Stimulated activated CD4-positive, alpha-beta T cell treated with anti-CD3 and anti-CD28 coated beads, Interleukin-2, amount 100 ng/mL, for 4 hours (primary cell): ENCODE data around the gene CENPP.

Source experiments
- DNase-seq: peaks from one replicate; pipeline ENCODE4 v3.0.0-alpha.2; 2020; ENCODE audit warnings: low read depth

The CENPP gene

DNA sequence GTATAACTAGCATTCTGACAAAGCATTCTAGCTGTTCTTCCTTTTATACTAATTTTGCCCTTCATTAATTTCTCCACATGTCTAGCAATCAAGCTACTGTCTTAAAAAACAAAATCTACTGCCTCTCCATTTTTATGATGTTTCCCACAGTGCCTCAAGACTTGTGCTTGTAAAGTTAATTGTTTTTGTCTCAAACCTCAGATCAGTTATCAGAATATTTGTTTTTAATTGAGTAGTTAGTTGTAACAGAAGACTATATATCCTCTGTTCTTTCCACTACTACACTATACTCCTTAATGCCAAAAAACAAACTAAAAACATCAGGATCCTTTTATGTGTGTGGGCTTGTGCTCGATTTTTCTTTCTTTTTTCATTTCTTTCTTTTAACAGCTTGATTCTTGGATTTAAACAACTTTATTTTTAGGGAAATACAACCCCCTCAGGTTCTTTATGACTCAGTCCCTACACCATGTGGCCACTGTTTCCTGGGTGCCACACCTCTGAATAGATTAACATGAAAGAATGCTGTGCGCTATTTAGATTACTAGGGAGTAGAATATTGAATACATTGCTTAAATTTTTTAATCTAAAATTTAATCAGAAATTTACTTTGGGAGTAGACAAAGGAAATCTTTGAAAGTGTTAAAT is 155.4 kb downstream of the CENPP start:
- DNase-seq: no peak

DNA sequence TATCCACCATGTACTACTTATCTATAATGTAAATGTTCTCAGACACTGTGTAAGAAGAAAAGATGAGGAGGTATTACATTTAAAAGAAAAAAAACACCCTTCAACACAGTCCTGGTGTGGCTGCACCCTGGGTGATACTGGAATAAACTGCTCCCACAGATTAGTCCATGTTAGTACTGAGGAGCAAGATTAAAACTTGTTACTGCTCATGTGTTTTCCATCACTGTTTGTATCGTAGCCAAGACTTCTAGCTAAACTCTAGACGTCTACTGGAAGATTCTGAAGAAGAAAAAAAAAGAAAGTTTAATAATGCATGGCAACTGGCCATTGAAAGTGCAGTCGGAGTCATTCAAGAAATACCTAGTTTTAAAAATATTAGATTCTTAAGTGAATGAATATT is 156.6 kb downstream of the CENPP start, which contains the start of gene ASPN:
Gene ASPN (minus strand): TSS at position 178 of the 400 bp plus-strand sequence.
- DNase-seq: no peak

DNA sequence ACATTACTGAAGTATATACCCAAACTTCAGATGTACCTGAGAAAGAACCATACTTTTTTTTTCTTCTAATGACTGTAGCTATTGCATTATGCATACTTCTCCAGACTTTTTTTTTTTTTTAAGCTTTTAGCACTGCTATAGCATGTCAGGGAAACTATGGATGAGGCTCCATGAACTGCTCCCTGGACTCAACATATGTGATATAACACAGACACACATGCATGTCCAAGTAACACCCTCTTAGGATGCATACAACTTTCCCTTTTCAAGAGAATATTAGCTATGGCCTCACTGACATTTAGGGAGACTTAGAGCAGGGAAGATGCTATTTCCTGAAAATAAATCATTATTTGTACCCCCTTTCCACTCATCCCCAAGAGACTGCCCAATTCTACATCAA is 157.1 kb downstream of the CENPP start:
- DNase-seq: no peak

DNA sequence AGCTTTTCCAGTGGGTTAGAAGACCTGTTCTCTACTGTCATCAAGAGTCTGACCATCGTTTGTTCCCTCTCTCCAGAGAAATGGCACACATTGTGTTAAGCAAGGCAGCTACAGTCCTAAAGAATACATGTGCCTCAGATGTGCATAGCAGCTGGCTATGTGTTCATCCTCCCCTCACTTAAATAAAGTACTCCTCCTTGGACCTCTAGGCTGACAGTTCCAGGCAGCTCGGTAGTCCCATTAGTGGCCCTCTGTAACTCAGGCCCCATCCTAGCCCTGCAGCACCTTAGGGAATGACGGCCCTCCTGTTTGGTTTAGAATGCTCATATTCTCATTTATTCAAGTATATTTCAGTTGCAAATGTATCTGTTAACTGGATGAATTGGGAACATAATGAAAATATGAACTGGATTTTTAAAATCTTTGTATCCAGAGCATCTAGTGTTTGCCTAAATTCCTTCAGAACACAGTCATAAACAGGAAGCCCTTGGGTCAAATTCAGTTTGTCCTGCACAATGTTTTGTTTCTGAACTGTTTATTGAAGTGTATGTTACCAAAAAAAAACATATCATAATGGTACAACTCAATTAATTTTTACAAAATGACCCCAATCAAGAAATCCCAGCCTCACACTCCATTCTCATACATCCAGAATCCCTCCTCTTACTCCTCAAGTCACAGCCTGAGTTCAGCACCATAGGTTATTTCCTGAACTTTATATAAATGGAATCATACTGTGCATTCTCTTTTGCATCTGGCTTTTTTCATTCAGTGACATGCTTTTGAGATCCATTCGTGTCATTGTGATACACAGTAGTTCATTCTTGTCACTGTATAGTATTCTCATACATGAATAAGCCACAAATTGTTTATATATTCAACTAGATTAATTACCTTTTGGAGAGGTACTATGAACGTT is 158.1 kb downstream of the CENPP start:
- no peak for DNase-seq

DNA sequence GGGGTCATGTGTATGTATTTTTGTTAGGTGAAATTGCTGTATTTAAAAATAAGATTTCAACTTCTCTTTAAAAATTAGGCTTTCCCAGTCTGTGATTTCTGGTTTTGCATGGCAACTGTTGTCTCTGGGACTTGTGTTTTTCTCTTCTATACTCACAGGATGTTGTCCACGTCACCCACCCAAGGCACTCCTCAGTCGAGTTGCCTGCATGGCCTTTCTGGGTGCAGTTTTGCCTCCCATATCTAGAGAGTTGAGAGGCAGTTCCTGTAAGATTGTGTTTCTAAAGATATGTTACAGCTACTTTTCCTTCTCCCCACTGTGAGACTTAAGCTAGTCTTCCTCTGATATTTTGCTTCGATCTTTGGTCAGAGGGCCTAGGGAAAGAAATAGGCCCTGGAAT is 158.8 kb downstream of the CENPP start:
- DNase-seq: no peak

DNA sequence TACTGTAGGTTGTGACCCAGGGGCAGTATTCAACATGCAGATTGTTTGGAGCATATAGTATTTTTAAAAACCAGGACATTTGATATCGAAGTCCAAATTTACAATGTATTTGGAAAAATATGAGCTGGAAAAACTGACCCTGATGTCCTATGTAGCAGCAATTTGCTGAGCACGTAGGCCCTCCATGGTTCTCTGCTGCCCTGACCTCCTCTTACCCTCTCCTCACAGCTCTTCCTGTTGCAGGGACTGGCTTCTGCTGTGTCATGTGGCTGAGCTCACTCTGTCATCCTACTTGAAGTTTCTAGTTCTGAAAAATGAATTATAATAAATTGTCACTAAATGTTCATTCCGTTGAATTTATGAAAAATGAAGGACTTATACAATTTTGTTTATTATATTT is 160.6 kb downstream of the CENPP start:
- no peak for DNase-seq

DNA sequence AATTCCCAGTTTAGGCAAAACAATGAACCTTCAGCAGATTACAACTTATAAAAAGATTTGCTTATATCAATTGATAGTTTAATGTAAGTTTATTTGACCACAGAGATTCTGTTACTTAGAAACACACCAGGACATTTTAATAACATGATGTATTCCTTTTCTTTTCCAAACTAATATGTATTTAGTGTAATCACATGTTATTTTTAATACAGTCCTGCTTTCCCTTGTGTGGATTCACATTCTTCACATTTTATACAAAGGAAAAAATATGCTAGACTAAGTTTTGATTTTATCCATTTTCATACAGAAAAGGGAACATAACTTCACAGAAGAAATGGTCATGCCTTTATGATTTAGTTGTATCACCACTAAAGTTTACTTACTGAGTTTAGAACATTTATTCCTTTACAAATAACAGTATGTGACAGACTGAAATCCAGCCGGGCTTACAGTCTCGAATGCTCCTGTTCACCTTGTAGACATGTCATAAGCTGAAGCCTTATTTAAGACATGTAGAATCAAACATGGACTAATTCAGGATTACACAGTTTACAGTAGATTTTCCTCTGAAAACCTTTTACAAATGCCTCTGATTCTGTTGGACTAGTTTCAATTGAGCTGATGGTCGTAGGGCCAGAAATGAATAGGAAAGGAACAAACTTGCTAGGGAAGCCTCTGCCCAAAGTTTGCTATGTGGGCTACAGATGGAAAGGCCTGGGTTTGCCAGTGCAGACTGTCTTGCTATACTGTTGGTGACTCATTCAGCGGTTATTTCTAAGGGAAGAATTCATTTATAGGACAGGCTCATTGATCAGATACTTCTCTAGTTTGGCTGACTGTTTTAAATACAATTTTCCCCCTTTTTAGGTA is 163.2 kb downstream of the CENPP start:
- DNase-seq: no peak

DNA sequence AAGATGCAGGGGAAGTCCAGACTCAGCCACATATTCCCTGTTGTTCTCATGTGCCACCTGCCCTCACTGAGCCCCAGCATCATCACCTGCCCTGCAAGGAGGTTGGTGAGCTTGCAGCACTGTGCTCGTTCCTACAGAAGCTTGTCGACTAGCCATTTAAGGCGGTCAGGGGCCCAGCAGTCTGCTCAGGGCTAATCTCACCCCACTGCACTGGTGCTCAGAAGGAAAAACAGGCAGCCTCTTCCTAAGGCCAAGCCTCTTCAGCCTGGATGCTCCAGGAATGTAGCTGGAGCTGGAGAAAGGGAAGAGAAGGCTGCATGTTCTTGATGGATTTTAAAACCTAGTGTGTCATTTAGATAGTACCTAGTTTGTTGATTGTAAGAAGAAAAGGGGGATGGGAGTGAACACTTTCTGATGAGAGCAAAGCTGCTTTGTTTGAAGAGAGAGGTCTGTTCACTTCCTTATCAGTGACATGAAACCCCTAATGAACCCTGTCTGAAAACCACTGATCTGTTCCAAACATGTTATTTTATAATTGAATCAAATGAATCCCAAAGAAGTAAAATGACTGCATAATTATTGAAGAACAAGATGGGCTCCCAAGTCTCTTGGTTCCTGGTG is 167.1 kb downstream of the CENPP start:
- no peak for DNase-seq

DNA sequence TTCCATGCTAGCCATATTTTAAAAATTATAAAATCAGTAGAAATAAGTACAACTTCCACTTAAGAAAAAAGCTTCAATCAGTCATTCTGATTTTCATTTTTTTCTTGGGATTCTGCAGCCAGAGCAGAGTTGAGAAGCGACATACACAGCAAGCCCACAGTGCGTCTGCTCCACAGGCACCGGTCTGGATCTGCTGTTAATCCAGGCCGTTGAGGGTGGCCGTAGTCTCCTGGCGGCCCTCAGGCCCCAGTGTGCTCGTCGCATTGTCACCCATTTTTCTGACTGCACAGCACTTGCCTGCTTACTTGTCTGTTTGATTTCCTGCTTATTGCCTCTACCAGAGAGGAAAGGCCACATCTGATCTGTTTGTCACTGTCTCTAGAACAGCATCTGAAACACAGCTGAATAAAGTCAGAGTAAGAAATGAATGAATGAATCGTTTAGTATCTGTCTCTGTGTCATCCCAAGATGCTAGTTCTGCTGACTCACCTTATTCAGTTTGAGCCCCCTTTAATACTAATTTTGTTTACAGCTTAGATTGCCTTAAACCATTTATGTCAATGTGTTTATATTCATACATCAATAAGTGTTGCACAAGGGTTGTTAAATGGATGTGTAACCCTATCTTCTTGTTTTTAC is 168.1 kb downstream of the CENPP start:
- DNase-seq: no peak

DNA sequence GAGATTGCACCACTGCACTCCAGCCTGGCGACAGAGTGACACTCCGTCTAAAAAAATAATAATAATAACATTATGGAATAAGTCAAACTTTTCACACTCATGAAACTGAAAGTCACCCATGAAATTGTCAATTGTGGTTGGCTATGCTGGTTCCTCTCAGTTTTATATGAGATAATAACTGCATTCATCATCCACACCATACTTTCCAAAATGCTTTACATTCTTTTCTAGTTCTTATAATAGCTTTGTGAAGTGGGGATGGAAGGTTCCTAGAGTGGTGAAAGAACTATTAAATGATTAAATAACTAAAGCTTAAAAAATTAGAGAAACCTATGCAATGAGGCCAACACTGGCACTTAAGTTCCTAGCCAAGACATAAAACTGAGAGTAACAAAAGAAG is 169.1 kb downstream of the CENPP start:
- DNase-seq: no peak

DNA sequence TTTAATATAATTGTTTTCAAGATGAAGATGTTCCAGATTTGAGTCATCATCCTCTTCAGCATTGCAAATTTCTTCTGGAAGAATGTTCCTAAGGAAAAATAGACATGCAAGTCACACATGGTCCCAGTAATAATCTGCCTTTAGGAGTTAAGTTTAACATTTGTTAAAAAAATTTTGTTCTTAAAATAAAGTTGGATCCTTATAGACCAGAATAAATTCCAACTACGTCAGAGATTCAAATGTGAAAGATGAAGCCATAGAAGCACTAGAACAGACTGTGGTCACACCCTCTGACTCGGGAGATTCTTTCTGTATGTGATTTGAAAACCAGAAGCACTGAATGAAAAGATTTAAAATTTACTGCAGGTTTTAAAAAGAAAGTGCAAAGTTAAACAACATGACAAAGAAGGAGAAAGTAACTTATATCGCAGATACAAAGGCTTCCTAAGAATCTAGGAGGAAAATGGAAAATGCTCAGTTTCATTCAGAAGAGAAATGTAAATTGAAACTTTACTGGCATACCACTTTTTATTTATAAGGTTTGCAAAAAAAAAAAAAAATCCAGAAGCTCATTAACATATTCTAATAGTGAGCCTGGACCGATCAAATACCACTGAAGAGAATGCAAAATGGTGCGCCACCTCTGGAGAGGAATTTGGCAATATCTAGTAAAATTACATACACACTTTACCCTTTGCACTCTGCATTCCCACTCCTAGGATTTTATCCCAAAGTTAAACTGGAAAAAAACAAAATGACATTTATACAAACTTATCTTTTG is 170.8 kb downstream of the CENPP start:
- no peak for DNase-seq

DNA sequence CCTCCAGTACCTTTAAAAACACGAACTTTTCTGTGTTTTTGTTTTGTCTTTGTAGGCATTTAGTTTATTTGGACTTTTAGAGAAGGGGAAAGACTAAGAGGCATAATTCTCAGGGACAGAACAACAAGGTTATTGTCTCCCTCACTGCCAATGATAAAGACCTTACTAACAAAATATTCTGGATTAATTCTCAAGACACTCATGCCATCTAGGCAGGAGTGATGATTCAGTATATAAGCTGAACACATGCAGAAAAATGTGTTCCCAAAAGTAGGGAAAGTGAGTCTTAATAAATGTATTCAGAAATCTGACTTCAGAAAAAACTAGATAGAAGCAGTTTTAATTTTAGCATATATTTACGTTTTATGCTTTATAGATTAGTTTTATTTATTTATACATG is 173.9 kb downstream of the CENPP start:
- DNase-seq: no peak

DNA sequence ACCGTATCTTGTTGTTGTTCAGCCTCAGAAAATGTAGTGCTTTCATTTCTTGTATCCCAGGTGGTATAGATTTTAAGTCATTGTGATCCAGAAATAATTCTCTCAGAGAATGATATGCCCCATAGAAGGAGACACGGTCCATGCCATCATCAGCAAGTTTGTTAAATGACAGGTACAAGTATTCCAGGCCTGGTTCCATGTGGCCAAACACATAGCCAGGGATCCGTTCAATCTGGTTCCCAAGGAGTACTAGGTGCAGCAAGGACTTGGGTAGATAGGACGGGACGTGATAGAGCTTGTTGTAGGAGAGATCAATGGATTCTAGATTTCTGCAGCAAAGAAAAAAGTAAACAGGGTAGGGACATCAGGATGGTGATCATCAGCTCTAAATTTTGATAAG is 175.0 kb downstream of the CENPP start:
- DNase-seq: no peak

DNA sequence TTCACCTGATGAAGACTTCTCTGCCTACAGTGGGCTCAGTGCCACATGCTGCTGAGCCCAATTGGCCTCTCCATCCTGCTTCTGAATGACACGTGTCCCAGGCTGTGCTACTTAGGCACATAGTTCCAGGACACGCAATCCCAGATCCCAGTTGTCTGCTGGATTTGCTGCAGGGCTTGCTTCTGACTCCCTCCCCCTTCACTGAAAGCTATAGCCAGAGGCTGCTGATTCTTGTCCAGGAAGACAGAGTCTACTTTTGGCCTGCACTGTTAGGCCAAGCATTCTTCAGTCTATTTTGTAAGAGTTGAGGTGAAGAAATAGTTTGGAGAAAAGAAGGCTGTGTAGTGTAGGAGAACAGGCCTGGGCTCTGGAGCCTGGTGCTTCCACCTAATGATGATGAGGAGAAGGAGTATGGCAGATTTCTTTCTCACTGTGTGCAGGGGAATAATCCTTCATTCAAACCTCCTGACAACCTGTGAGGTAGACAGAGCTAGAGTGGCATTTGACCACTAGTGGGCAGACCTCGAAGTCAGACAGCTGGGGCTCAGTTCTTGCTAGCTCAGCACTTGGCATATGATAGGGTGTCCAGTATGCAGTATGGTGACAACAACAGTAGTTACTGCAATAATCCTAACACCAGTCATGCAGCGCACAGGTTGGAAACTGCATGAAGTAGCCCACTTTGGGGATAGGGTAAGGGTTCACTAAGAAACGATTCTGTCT is 176.1 kb downstream of the CENPP start:
- no peak for DNase-seq

DNA sequence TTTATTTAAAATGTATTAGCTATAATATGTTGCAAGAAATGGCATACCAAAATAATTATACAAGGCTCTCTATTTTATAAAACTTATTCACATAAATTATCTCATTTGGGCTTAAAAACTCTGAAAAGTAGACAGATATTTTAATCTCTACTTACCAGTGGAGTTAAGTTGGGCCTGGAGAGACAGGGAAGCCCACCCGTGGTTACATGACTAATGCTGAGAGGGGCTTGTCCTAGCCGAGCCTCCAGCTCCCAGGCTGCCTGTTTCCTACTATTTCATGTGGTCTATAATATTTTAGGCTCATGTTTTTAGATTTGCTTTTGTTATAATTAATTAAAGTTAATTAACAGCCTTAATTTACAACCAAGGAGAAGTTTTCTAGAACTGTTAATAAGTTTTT is 177.4 kb downstream of the CENPP start:
- DNase-seq: no peak

DNA sequence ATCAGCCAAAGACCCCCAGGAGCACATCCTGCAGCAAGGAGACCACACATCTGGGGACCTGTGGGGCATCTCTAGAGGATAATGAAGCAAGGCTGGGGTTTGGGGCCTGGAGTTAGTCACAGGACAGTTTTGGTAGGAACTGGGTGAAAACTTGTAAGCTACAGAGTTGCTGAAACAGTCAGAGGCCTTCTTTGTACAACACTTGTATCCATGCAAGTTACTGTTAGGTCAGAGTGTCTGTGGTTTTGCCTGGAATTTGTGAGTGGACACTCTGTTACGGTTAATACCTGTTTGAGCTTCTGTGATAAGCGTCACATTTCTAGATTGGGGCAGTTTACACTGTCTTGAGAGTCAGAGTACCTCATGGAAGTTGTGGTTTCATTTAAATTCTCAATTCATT is 179.1 kb downstream of the CENPP start:
- DNase-seq: no peak

DNA sequence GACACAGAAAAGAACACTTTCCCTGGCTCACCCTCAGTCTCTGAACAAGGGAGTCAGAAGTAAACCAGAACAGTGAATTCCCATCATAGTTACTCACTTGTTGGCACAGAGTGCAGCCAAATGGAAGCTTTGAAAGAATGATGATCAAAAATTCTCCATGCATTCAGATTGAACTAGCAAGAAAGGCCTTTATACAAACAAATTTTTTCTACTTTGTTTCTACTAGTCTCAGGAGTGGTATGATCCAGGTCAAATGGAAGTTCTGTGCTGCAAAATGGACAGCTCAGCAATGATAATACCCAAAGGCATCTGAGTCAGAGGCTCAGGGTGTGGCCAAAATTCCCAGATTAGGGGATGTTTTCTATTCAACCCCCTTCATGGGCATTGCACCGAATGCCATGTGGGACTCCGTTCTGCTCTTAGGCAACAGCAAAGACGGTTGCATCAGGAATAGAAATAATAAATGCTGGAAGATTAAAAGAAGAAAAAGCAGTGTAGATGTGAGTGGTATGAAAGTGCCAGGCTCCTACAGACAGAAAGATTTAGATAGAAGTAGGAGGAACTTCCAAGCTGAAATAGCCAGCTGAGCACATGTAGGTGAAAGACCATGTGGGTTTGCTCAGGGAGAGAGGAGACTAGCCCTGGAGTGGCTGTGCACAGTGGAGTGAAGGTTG is 180.6 kb downstream of the CENPP start:
- no peak for DNase-seq

DNA sequence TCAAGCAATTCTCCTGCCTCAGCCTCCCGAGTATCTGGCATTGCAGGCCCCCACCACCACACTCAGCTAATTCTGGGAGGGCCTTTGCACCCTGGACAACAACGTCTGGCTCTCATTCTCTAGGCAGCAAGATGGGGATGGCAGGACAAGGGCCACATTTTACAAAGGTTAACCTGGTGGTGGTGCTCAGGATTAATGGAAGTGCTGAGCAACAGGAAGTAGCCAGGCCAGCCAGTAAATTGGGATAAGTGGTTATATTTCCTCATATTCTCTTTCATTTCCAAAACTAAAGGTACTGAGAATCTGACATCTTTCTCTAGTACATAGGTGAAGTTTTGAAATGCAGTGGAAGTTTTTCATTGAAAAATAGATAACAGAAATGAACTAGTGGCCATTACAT is 181.3 kb downstream of the CENPP start:
- no peak for DNase-seq

DNA sequence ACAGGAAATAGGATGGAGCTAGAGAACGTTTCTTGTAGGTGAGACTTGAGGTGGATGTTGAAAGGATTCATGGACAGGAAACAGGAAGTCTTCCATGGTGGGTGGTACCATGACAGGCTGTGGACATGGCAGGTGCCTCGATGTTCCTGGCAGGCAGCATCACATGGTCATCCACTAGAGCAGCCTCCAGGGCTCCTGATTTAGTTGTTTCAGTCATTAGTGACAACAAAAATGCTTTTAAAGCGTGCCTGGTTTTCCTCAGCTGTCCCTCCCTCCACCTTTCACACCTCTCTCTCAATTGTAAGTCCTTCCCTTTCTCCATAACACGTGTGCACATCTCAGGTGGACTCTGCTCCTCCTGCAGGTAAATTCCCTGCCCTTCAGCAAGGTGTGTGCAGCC is 181.7 kb downstream of the CENPP start:
- no peak for DNase-seq
